GM23248 (cell line): Measurements from ENCODE around the gene MBOAT1. TPM values are rescaled to one million over a fixed set of nuclear protein-coding genes. Genes with fewer than 3 reads are reported as not detected.

Experiments
- DNase-seq: peaks from one replicate; pipeline ENCODE4 v3.0.0-alpha.2; 2015
- H2AFZ ChIP-seq: fragments of 200-600 bp; sonication (generic); 2 replicates; pipeline ENCODE4 v1.6.1; 2016; ENCODE audit warnings: antibody characterized with exemption
- H3F3A ChIP-seq: fragments of 200-600 bp; sonication (generic); 2 replicates; pipeline ENCODE4 v1.6.1; 2016; ENCODE audit warnings: mild to moderate bottlenecking, antibody characterized with exemption, mixed run types; ENCODE audit not compliant: insufficient read depth
- H3K27ac ChIP-seq: fragments of 200-600 bp; sonication (generic); 2 replicates; pipeline ENCODE4 v1.5.1; 2016; ENCODE audit warnings: mild to moderate bottlenecking
- H3K27me3 ChIP-seq: fragments of 200-600 bp; sonication (generic); replicated peaks from 2 replicates; pipeline ENCODE4 v1.6.1; 2016; ENCODE audit warnings: mild to moderate bottlenecking; ENCODE audit not compliant: insufficient read depth
- H3K36me3 ChIP-seq: fragments of 200-600 bp; sonication (generic); 2 replicates; pipeline ENCODE4 v1.6.1; 2016; ENCODE audit warnings: low read depth, mild to moderate bottlenecking
- H3K4me1 ChIP-seq: fragments of 200-600 bp; sonication (generic); 2 replicates; pipeline ENCODE4 v1.6.1; 2016; ENCODE audit warnings: mild to moderate bottlenecking; ENCODE audit not compliant: insufficient read depth
- H3K4me2 ChIP-seq: fragments of 200-600 bp; sonication (generic); one replicate; pipeline ENCODE4 v1.6.1; 2016; ENCODE audit warnings: mild to moderate bottlenecking; ENCODE audit not compliant: unreplicated experiment
- H3K4me3 ChIP-seq: fragments of 200-600 bp; sonication (generic); 2 replicates; pipeline ENCODE4 v1.5.1; 2016; ENCODE audit warnings: mild to moderate bottlenecking
- H3K79me2 ChIP-seq: fragments of 200-600 bp; sonication (generic); 2 replicates; pipeline ENCODE4 v1.6.1; 2016; ENCODE audit warnings: mild to moderate bottlenecking; ENCODE audit not compliant: insufficient read depth
- H3K9ac ChIP-seq: fragments of 200-600 bp; sonication (generic); 2 replicates; pipeline ENCODE4 v1.6.1; 2016; ENCODE audit warnings: mild to moderate bottlenecking
- H3K9me2 ChIP-seq: fragments of 200-600 bp; sonication (generic); 2 replicates; pipeline ENCODE4 v1.6.1; 2016; ENCODE audit warnings: mixed run types, mild to moderate bottlenecking, moderate library complexity; ENCODE audit not compliant: insufficient read depth
- H3K9me3 ChIP-seq: fragments of 200-600 bp; sonication (generic); one replicate; pipeline ENCODE4 v1.6.1; 2017; ENCODE audit warnings: low read depth
- H4K20me1 ChIP-seq: fragments of 200-600 bp; sonication (generic); 2 replicates; pipeline ENCODE4 v1.6.0; 2016; ENCODE audit not compliant: insufficient read depth
- EZH2 ChIP-seq: fragments of 200-600 bp; sonication (generic); IDR thresholded peaks from 2 replicates; pipeline ENCODE4 v1.6.1; 2018; ENCODE audit warnings: antibody characterized with exemption, mild to moderate bottlenecking; ENCODE audit not compliant: insufficient read depth, poor library complexity, severe bottlenecking
- EZH2phosphoT487 ChIP-seq: fragments of 200-600 bp; sonication (generic); IDR thresholded peaks from 2 replicates; pipeline ENCODE4 v1.6.1; 2018; ENCODE audit warnings: antibody characterized with exemption, moderate library complexity, mild to moderate bottlenecking, low read depth; ENCODE audit not compliant: insufficient read depth
- WGBS, 2 experiments: methylation state at CpG; one replicate each; pipeline ENCODE4 v1.1.6; 2015 to 2017; ENCODE audit warnings: low lambda C conversion rate in 2 of 2, low coverage in 1 of 2; ENCODE audit errors: missing lambda C conversion rate in 2 of 2; 5-methylcytosine and 5-hydroxymethylcytosine counted together
- in situ Hi-C: fragments of 300-500 bp; cut with MboI; formaldehyde crosslinking; loops from 2 replicates; pipeline ENCODE4 v1.15.0; 2020
- polyA plus RNA-seq: library from polyadenylated mRNA; unstranded; fragments of >200 nt; fragmentation: Nextera tagmentation; extraction: Ambion mirVana; gene quantifications from 2 replicates; pipeline ENCODE4 v1.2.1, GENCODE V29; 2016
- total RNA-seq: library from RNA; depleted of rRNA; stranded (reverse); fragments of >200 nt; shearing (Covaris generic); gene quantifications from 2 replicates; pipeline ENCODE4 v1.2.3, GENCODE V29; 2014

MBOAT1 gene
- total and polyA plus RNA-seq, 2 experiments from 2014 or later: 1.8 to 4.0 TPM

GRCh38 chr6:20178327-20178726, 33.9 kb downstream of the MBOAT1 start:
- Histone ChIP-seq H3K4me2 (no peak overlapping the region), H3K9ac (no peak overlapping the region), H3F3A (no peaks in the 10 kb centered on the region), H4K20me1 (no peaks in the 10 kb centered on the region), H3K36me3 (no peaks in the 10 kb centered on the region), H3K27ac (no peak overlapping the region), H2AFZ (no peak overlapping the region), H3K4me3 (no peak overlapping the region), H3K9me3 (no peaks in the 10 kb centered on the region), H3K27me3 (no peaks in the 10 kb centered on the region), H3K9me2 (no peaks in the 10 kb centered on the region), H3K4me1 (no peaks in the 10 kb centered on the region; the same call in 1 of the 2 replicates), H3K79me2 (no peaks in the 10 kb centered on the region)
- no peak for DNase-seq
- in situ Hi-C loops: no loop called here
- TF ChIP-seq EZH2: no peak
- no peak for TF ChIP-seq EZH2phosphoT487
- 92 to 96% methylated on average over 2 of the region's 2 CpGs for WGBS, 2 experiments

- Histone ChIP-seq H3K27ac (no peak overlapping the region), H3F3A (no peaks in the 10 kb centered on the region), H3K4me1 (no peaks in the 10 kb centered on the region), H2AFZ (no peak overlapping the region), H3K4me2 (no peak overlapping the region), H3K9ac (no peak overlapping the region), H3K36me3 (no peaks in the 10 kb centered on the region), H3K79me2 (no peaks in the 10 kb centered on the region), H3K27me3 (no peaks in the 10 kb centered on the region), H3K9me2 (no peaks in the 10 kb centered on the region), H3K9me3 (no peaks in the 10 kb centered on the region), H4K20me1 (no peaks in the 10 kb centered on the region), H3K4me3 (no peak overlapping the region)
- in situ Hi-C loops: no loop called here
- TF ChIP-seq EZH2phosphoT487 (no peak), EZH2 (no peak)
- DNase-seq: no peak
- WGBS, 2 experiments: 90 to 97% methylated on average over 4 of the region's 4 CpGs
Observed at GRCh38 chr6:20175810-20176410, 36.4 kb downstream of the MBOAT1 start.

- no peaks in the 10 kb centered on the region for H4K20me1 ChIP-seq
- no peaks in the 10 kb centered on the region for H3K9me3 ChIP-seq
- H3K27ac ChIP-seq: no peak overlapping the region
- H3K4me3 ChIP-seq: no peak overlapping the region
- no peak overlapping the region for H3K9ac ChIP-seq
- no peak for DNase-seq
- H3F3A ChIP-seq: no peaks in the 10 kb centered on the region
- TF ChIP-seq EZH2phosphoT487 (no peak), EZH2 (no peak)
- no peaks in the 10 kb centered on the region for H3K9me2 ChIP-seq
- no peaks in the 10 kb centered on the region for H3K27me3 ChIP-seq
- in situ Hi-C loops: no loop called here
- H3K4me2 ChIP-seq: no peak overlapping the region
- 94% methylated on average over 13 of the region's 13 CpGs for WGBS, 2 experiments
- no peaks in the 10 kb centered on the region for H3K79me2 ChIP-seq
- H3K4me1 ChIP-seq: peaks cover 2% of the 10 kb centered on the region; the same call in 1 of the 2 replicates
- H3K36me3 ChIP-seq: no peaks in the 10 kb centered on the region
- no peak overlapping the region for H2AFZ ChIP-seq
Observed at GRCh38 chr6:20173833-20174792, 38.2 kb downstream of the MBOAT1 start.

- Histone ChIP-seq H3K4me3 (no peak overlapping the region), H3K9me2 (no peaks in the 10 kb centered on the region), H4K20me1 (no peaks in the 10 kb centered on the region), H3K79me2 (no peaks in the 10 kb centered on the region), H3K9me3 (no peaks in the 10 kb centered on the region), H3K27ac (no peak overlapping the region), H3K9ac (no peak overlapping the region), H3K36me3 (no peaks in the 10 kb centered on the region), H3K27me3 (no peaks in the 10 kb centered on the region), H3K4me2 (no peak overlapping the region), H3F3A (no peaks in the 10 kb centered on the region), H2AFZ (no peak overlapping the region), H3K4me1 (peaks cover 7% of the 10 kb centered on the region)
- 98 to 100% methylated on average over 3 of the region's 3 CpGs for WGBS, 2 experiments
- in situ Hi-C loops: no loop called here
- DNase-seq: no peak
- TF ChIP-seq EZH2: no peak
- no peak for TF ChIP-seq EZH2phosphoT487
Observed at GRCh38 chr6:20172842-20173456, 39.3 kb downstream of the MBOAT1 start.
